PC-3 (cell line): ENCODE data around the gene GRK7.

Source experiments
- CTCF ChIP-seq: fragments of 300-600 bp; sonication (generic); conservative IDR thresholded peaks from 2 replicates; pipeline ENCODE4 v1.5.1; 2017; ENCODE audit warnings: antibody characterized with exemption, low read depth, mild to moderate bottlenecking, low read length
- EZH2 ChIP-seq: fragments of 300-600 bp; sonication (generic); IDR thresholded peaks from one replicate; pipeline ENCODE4 v1.6.1; 2017; ENCODE audit warnings: antibody characterized with exemption, mild to moderate bottlenecking, low read length; ENCODE audit not compliant: unreplicated experiment
- EZH2phosphoT487 ChIP-seq: fragments of 300-600 bp; sonication (generic); IDR thresholded peaks from 2 replicates; pipeline ENCODE4 v1.6.1; 2018; ENCODE audit warnings: mild to moderate bottlenecking, antibody characterized with exemption, low read length, borderline replicate concordance

GRCh38 chr3:141773676-141774075 is 10.5 kb downstream of the GRK7 start:
- TF ChIP-seq EZH2 (no peak), CTCF (no peak), EZH2phosphoT487 (no peak)
